HCT116 (cell line): ENCODE results near the gene GEMIN4. TPM values are rescaled to one million over a fixed set of nuclear protein-coding genes. Genes with fewer than 3 reads are reported as not detected.
"Not testable (repeated sequence)": the region's sequence is repeated elsewhere in the genome, so short reads cannot be mapped to it uniquely, and the experiment has no call there.

Source experiments
- ATAC-seq: fragments of 200-7000 bp; cut with Tn5 transposase; 2 replicates; pipeline ENCODE4 v1.9.1; 2020; ENCODE audit warnings: mild to moderate bottlenecking, moderate library complexity
- BruUV-seq: library from RNA; stranded (reverse); fragments of 400-500 nt; replicated peaks from 2 replicates; lab custom pipeline; 2021; lab: Mats Ljungman, UMichigan
- CTCF ChIA-PET: fragments of 300-600 bp; sonication (Branson Sonifier 250); formaldehyde crosslinking; loops from one replicate; lab custom pipeline; 2021; ENCODE audit warnings: antibody characterized with exemption; lab: Charles Lee
- POLR2A ChIA-PET: fragments of 300-600, 350-600 bp; sonication (Branson Sonifier 250); formaldehyde crosslinking; loops from one replicate; lab custom pipeline; 2021; ENCODE audit warnings: antibody characterized with exemption; lab: Charles Lee
- RAD21 ChIA-PET, 2 experiments: fragments of 300-600 bp; sonication (Branson Sonifier 250); formaldehyde crosslinking; loops; one replicate each; lab custom pipeline; 2023; ENCODE audit warnings: low total read pairs in 2 of 2; ENCODE audit not compliant: uncharacterized antibody in 2 of 2, unreplicated experiment in 2 of 2, low non-redundant PET in 1 of 2; lab: Charles Lee
- DNase-seq: peaks from one replicate; pipeline ENCODE4 v3.0.0-alpha.2; 2010; ENCODE audit warnings: low read depth, low spot score
- H2AFZ ChIP-seq: fragments of 200-600 bp; shearing (Covaris generic), sonication (generic); 2 replicates; pipeline ENCODE4 v1.6.1; 2017; ENCODE audit warnings: low read depth, mixed run types, mixed read lengths, antibody characterized with exemption, low read length; ENCODE audit not compliant: poor library complexity, severe bottlenecking
- H3K27ac ChIP-seq: 2 replicates; pipeline ENCODE4 v1.5.1; 2012; ENCODE audit warnings: low read depth, low read length
- H3K27me3 ChIP-seq: fragments of 200-600 bp; sonication (generic); 2 replicates; pipeline ENCODE4 v1.6.1; 2016; ENCODE audit warnings: mixed run types, low read length, mixed read lengths; ENCODE audit not compliant: insufficient read depth
- H3K36me3 ChIP-seq, 2 experiments: fragments of 200-500 bp in 1 of 2; fragments of 200-600 bp in 1 of 2; sonication (Bioruptor generic) in 1 of 2; sonication (generic) in 1 of 2; 2 replicates each; pipeline versions ENCODE4 v1.5.1 to v1.6.1; 2014 to 2016; ENCODE audit warnings: low read length in 2 of 2, inconsistent platforms in 1 of 2, mixed read lengths in 1 of 2, mixed run types in 1 of 2; ENCODE audit not compliant: insufficient read depth in 2 of 2, control insufficient read depth in 1 of 2
- H3K4me1 ChIP-seq, 2 experiments: fragments of 200-600 bp in 1 of 2; sonication (generic) in 1 of 2; 2 replicates each; pipeline versions ENCODE4 v1.5.1 to v1.6.1; 2012 to 2017; ENCODE audit warnings: low read length in 2 of 2, inconsistent platforms in 1 of 2, mild to moderate bottlenecking in 1 of 2, mixed read lengths in 1 of 2, mixed run types in 1 of 2, moderate library complexity in 1 of 2; ENCODE audit not compliant: insufficient read depth in 2 of 2, control insufficient read depth in 1 of 2
- H3K4me2 ChIP-seq: fragments of 200-600 bp; sonication (generic); 2 replicates; pipeline ENCODE4 v1.6.1; 2017; ENCODE audit warnings: mixed run types, low read length, mixed read lengths
- H3K4me3 ChIP-seq, 2 experiments: fragments of 200-600 bp in 1 of 2; sonication (generic) in 1 of 2; replicated peaks in 1 of 2; 2 replicates each; pipeline ENCODE4 v1.5.1; 2011 to 2016; ENCODE audit warnings: low read length in 2 of 2, control low read depth in 1 of 2, low read depth in 1 of 2, mild to moderate bottlenecking in 1 of 2, mixed read lengths in 1 of 2, mixed run types in 1 of 2
- H3K79me2 ChIP-seq: fragments of 200-600 bp; sonication (generic); 2 replicates; pipeline ENCODE4 v1.6.1; 2017; ENCODE audit warnings: mild to moderate bottlenecking, mixed run types, low read length, moderate library complexity, mixed read lengths; ENCODE audit not compliant: insufficient read depth
- H3K9ac ChIP-seq: fragments of 200-600 bp; sonication (generic); 2 replicates; pipeline ENCODE4 v1.6.1; 2016; ENCODE audit warnings: low read length, mixed read lengths
- H3K9me2 ChIP-seq: fragments of 200-600 bp; sonication (generic), shearing (Covaris generic); 2 replicates; pipeline ENCODE4 v1.6.1; 2017; ENCODE audit warnings: mixed run types, mild to moderate bottlenecking, moderate library complexity; ENCODE audit not compliant: insufficient read depth
- H3K9me3 ChIP-seq, 2 experiments: fragments of 200-500 bp in 1 of 2; fragments of 200-600 bp in 1 of 2; sonication (Bioruptor generic) in 1 of 2; sonication (generic) in 1 of 2; 2 replicates each; pipeline ENCODE4 v1.6.1; 2014 to 2017; ENCODE audit warnings: low read length in 2 of 2, mixed read lengths in 2 of 2, inconsistent platforms in 1 of 2, low read depth in 1 of 2, mild to moderate bottlenecking in 1 of 2, mixed run types in 1 of 2, moderate library complexity in 1 of 2; ENCODE audit not compliant: control insufficient read depth in 1 of 2, insufficient read depth in 1 of 2
- H4K20me1 ChIP-seq: fragments of 200-600 bp; sonication (generic), shearing (Covaris generic); 2 replicates; pipeline ENCODE4 v1.6.1; 2017; ENCODE audit warnings: mixed run types, mild to moderate bottlenecking, moderate library complexity; ENCODE audit not compliant: insufficient read depth
- ELF1 ChIP-seq: IDR thresholded peaks from 2 replicates; pipeline ENCODE4 v1.6.1; 2012; ENCODE audit warnings: low read depth, borderline replicate concordance
- SIN3A ChIP-seq: IDR thresholded peaks from 2 replicates; pipeline ENCODE4 v1.6.1; 2012; ENCODE audit warnings: low read depth
- ZFX ChIP-seq: fragments of 450-650 bp; IDR thresholded peaks from 2 replicates; pipeline ENCODE4 v1.6.1; 2017
- intact Hi-C: fragments of 100-400 bp; cut with micrococcal nuclease; formaldehyde crosslinking; loops from 2 replicates; pipeline ENCODE4 v1.10.0; 2022
- total RNA-seq: library from RNA; stranded (reverse); gene quantifications from one replicate; pipeline ENCODE4 v1.2.1, GENCODE V29; 2021; ENCODE audit not compliant: unreplicated experiment
- TF ChIP-seq, protein P1 (sequence below): IDR thresholded peaks from 2 replicates; pipeline ENCODE4 v1.6.1; 2012; ENCODE audit warnings: low read depth

GEMIN4 gene
- total RNA-seq, 1 experiment from 2014 or later: 53.2 TPM

DNA sequence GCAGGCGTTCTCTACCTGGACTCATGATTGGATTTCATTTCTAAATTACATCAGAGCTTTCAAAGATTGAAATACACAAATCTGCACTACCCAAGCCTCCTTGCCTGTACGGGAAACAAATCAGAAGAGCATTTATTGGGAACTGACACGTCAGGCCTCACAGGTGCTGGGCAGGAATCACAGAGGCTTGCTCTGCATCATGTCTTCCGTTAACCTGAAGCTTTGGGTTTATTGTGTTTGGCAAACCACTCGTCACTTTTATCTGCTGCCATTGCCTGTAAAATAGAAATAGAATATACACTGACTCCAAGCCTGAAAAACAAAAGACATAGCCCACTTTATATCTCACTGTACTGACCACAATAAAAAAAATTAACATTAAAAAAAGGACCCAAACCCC is 7.9 kb upstream of the GEMIN4 start:
- intact Hi-C loops: no loop called here

DNA sequence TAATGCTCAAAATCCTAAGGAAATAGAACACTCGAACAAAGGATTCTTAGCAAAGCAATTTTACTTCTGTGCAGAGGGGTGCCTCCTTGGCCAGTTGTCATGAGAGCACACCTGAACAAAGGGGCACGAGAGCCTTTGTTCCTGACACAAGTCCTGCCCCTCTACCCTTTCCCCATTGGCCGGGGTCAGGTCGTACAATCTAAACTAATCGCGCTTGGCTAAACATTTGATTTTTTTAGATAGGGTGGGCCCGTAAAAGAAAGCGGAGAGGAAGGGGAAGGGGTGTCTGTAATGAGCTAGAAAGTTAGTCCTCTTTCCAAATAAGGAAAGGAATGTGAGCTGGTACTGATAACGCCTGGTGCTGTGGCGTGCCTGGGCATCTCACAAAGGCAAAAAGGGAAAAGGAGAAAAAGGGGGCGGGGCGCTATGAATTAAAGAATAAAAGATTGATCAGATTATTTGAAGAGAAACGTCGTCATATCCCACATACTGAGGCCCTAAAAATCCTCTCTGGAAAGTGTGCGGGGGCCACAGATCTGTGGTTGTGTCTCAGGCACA is 4.0 kb upstream of the GEMIN4 start:
- DNase-seq, H3K79me2 ChIP-seq, H3K4me2 ChIP-seq, CTCF ChIA-PET, H3K4me3 ChIP-seq, H3K36me3 ChIP-seq, H2AFZ ChIP-seq, H3K9me3 ChIP-seq, H4K20me1 ChIP-seq, H3K9ac ChIP-seq, ATAC-seq, RAD21 ChIA-PET, H3K27me3 ChIP-seq, H3K27ac ChIP-seq, H3K4me1 ChIP-seq, BruUV-seq, H3K9me2 ChIP-seq, intact Hi-C loops, POLR2A ChIA-PET: not testable (repeated sequence)

More for the DNA sequence above, 7.9 kb upstream of the GEMIN4 start:
- Histone ChIP-seq H3K36me3 (peaks cover 13 to 21% of the 10 kb centered on the region in 2 experiments; a peak in 3 of 4 replicates), H3K9me2 (no peaks in the 10 kb centered on the region), H3K4me2 (no peak overlapping the region), H3K9me3 (no peaks in the 10 kb centered on the region), H2AFZ (no peak overlapping the region), H3K27me3 (no peaks in the 10 kb centered on the region), H3K4me3 (no peak overlapping the region), H3K27ac (no peak overlapping the region), H3K9ac (no peak overlapping the region), H3K79me2 (no peaks in the 10 kb centered on the region), H3K4me1 (no peaks in the 10 kb centered on the region), H4K20me1 (no peaks in the 10 kb centered on the region)
- ATAC-seq: no peak
- no TSS peak for BruUV-seq
- POLR2A ChIA-PET: no interaction called here
- CTCF ChIA-PET: no interaction called here
- RAD21 ChIA-PET: no interaction called here
- DNase-seq: no peak
- TF ChIP-seq, protein P1, sequence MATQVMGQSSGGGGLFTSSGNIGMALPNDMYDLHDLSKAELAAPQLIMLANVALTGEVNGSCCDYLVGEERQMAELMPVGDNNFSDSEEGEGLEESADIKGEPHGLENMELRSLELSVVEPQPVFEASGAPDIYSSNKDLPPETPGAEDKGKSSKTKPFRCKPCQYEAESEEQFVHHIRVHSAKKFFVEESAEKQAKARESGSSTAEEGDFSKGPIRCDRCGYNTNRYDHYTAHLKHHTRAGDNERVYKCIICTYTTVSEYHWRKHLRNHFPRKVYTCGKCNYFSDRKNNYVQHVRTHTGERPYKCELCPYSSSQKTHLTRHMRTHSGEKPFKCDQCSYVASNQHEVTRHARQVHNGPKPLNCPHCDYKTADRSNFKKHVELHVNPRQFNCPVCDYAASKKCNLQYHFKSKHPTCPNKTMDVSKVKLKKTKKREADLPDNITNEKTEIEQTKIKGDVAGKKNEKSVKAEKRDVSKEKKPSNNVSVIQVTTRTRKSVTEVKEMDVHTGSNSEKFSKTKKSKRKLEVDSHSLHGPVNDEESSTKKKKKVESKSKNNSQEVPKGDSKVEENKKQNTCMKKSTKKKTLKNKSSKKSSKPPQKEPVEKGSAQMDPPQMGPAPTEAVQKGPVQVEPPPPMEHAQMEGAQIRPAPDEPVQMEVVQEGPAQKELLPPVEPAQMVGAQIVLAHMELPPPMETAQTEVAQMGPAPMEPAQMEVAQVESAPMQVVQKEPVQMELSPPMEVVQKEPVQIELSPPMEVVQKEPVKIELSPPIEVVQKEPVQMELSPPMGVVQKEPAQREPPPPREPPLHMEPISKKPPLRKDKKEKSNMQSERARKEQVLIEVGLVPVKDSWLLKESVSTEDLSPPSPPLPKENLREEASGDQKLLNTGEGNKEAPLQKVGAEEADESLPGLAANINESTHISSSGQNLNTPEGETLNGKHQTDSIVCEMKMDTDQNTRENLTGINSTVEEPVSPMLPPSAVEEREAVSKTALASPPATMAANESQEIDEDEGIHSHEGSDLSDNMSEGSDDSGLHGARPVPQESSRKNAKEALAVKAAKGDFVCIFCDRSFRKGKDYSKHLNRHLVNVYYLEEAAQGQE: no peak
- TF ChIP-seq ZFX: no peak
- TF ChIP-seq ELF1: no peak
- TF ChIP-seq SIN3A: no peak
- TF ChIP-seq, all 23 proteins: peak for 0

GRCh38 chr17:755319-755961 is 3.4 kb upstream of the GEMIN4 start:
- H3K27ac ChIP-seq, H3K9ac ChIP-seq, intact Hi-C loops, H4K20me1 ChIP-seq, H3K9me2 ChIP-seq, ATAC-seq, H3K4me3 ChIP-seq, DNase-seq, H3K36me3 ChIP-seq, H3K4me2 ChIP-seq, POLR2A ChIA-PET, H3K9me3 ChIP-seq, BruUV-seq, H3K27me3 ChIP-seq, H2AFZ ChIP-seq, RAD21 ChIA-PET: not testable (repeated sequence)
- Histone ChIP-seq H3K79me2 (peaks cover 15% of the 10 kb centered on the region), H3K4me1 (peaks cover 9 to 16% of the 10 kb centered on the region in 2 experiments)
- CTCF ChIA-PET: interaction anchor here (0.7 kb wide), 1 partner anchor 87 kb away, joined by 3 read pairs; no protein-coding TSS in a partner anchor
